GM12865 (cell line): ENCODE data around the gene NOL9.
A peak's percentile ranks its signal among the peaks of the same experiment; 100 is the strongest.

Experiments used
- DNase-seq: peaks from one replicate; pipeline ENCODE4 v3.0.0; 2010; ENCODE audit warnings: low read depth
- H3K4me3 ChIP-seq: 2 replicates; pipeline ENCODE4 v1.5.1; 2011; ENCODE audit warnings: mild to moderate bottlenecking, low read depth, low read length, control low read depth
- CTCF ChIP-seq: IDR thresholded peaks from 2 replicates; pipeline ENCODE4 v1.5.1; 2011; ENCODE audit warnings: low read length, control low read depth, low read depth, inconsistent platforms; ENCODE audit not compliant: insufficient read depth; ENCODE audit errors: missing control alignments

The NOL9 gene

GRCh38 chr1:6585081-6585722 lies 30.9 kb upstream of the NOL9 start:
- no peak for DNase-seq
- H3K4me3 ChIP-seq = no peak overlapping the region
- no peak for TF ChIP-seq CTCF

GRCh38 chr1:6584126-6585080 lies 30.1 kb upstream of the NOL9 start:
- no peak for TF ChIP-seq CTCF
- no peak overlapping the region for H3K4me3 ChIP-seq
- DNase-seq = no peak

- no peak for DNase-seq
- H3K4me3 ChIP-seq = no peak overlapping the region
- no peak for TF ChIP-seq CTCF
Observed at GRCh38 chr1:6582370-6582769, 28.1 kb upstream of the NOL9 start.

GRCh38 chr1:6581561-6582305 lies 27.4 kb upstream of the NOL9 start:
- peak; percentile 39 for DNase-seq
- no peak for TF ChIP-seq CTCF
- peak overlapping the region; percentile 8 for H3K4me3 ChIP-seq

GRCh38 chr1:6580593-6581409 lies 26.5 kb upstream of the NOL9 start:
- no peak for TF ChIP-seq CTCF
- H3K4me3 ChIP-seq = peak overlapping the region; percentile 83
- DNase-seq = no peak

GRCh38 chr1:6580119-6580592 lies 25.8 kb upstream of the NOL9 start:
- peak overlapping the region; percentile 83 for H3K4me3 ChIP-seq
- no peak for DNase-seq
- no peak for TF ChIP-seq CTCF
